Esophagus muscularis mucosa (tissue), 3 donors: ENCODE results near the gene CTDSP2.

ENCODE experiments used
- POLR2A ChIP-seq: fragments of 450-650 bp; IDR thresholded peaks from one replicate; pipeline ENCODE4 v1.6.1; 2017; ENCODE audit warnings: antibody characterized with exemption, moderate library complexity, mild to moderate bottlenecking, low read depth
- POLR2AphosphoS5 ChIP-seq, 2 donors: sonication (generic); formaldehyde crosslinking; IDR thresholded peaks; one replicate each; pipeline ENCODE4 v1.6.1; 2017; ENCODE audit warnings: antibody characterized with exemption in 2 of 2
- TF ChIP-seq, protein P1 (sequence below), 3 experiments: fragments of 200-600 bp in 2 of 3; fragments of 450-650 bp in 1 of 3; sonication (generic) in 2 of 3; IDR thresholded peaks; one replicate each; pipeline ENCODE4 v1.5.1; 2017 to 2019; ENCODE audit warnings: antibody characterized with exemption in 3 of 3, mild to moderate bottlenecking in 2 of 3, moderate library complexity in 1 of 3

DNA sequence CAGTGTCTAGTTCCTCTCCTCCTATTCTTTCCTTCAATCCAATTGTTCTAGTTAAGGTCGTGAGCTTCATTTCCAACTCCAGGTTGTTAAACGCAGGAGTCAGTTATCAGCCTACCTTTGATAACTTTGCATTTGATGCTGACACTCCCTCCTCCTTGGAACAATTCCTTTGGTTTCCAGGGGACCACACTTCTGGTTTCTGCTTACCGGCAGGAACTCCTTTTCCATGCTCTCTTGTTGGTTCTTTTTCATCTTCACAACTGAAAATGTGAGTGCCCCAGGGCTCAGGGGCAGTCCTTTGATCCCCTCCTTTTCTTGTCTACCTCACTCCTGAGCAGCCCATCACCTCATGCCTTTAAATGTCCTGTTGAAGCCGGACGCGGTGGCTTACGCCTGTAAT, 69.2 kb downstream of the CTDSP2 start:
- TF ChIP-seq POLR2AphosphoS5 (IDR thresholded peaks at IDR 0.05) (no peak), POLR2A (no peak)
- TF ChIP-seq, protein P1, sequence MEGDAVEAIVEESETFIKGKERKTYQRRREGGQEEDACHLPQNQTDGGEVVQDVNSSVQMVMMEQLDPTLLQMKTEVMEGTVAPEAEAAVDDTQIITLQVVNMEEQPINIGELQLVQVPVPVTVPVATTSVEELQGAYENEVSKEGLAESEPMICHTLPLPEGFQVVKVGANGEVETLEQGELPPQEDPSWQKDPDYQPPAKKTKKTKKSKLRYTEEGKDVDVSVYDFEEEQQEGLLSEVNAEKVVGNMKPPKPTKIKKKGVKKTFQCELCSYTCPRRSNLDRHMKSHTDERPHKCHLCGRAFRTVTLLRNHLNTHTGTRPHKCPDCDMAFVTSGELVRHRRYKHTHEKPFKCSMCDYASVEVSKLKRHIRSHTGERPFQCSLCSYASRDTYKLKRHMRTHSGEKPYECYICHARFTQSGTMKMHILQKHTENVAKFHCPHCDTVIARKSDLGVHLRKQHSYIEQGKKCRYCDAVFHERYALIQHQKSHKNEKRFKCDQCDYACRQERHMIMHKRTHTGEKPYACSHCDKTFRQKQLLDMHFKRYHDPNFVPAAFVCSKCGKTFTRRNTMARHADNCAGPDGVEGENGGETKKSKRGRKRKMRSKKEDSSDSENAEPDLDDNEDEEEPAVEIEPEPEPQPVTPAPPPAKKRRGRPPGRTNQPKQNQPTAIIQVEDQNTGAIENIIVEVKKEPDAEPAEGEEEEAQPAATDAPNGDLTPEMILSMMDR (IDR thresholded peaks at IDR 0.05): no peak
